Endometrium (tissue), 2 donors: ENCODE measurements around the gene PTPRQ.
A peak's percentile ranks its signal among the peaks of the same experiment; 100 is the strongest.

Source experiments
- FAIRE-seq: peaks from 2 replicates; lab custom pipeline; 2012; peaks lifted over from hg19 to GRCh38; lab: Jason Lieb, UNC
- donor health status: control.
- donor health status: control.

The PTPRQ gene

DNA sequence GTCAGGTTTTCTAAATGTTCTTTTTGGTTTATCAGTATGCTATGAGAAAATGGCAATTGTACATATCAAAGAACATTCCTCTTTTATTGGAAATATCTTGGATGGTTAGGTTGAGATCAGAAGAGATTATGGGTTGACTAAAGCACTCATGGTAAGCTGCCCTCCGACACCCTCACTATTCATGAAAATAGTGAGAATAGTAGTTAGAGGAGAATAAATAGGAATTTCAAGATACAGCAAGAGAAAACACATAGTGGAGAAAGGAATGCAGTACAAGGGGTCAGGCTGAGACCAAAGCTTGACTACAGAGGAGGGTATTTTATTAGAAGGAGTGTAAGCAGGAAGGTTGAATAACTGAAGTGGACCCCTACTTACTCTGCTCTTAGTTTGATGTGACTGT is 112.5 kb downstream of the PTPRQ start:
- FAIRE-seq = no peak

DNA sequence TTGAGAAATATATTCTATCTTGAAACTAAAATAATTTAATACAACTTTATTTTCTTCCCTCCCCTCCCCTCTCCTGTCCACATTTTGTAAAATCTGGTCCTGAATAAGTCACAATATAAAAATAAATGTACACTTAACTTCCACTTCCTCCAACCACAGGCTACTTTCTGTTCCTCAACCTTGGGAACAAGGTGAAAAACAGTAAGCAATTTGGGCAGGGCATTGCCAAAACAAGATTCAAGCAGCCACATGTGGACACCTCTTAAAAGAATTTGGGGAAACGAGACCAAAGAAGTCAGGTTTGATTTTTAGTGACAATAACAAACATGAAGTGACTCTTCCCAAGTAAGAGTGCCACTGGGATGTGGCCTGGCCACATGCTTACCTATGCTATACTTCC is 115.7 kb downstream of the PTPRQ start:
- FAIRE-seq = no peak

DNA sequence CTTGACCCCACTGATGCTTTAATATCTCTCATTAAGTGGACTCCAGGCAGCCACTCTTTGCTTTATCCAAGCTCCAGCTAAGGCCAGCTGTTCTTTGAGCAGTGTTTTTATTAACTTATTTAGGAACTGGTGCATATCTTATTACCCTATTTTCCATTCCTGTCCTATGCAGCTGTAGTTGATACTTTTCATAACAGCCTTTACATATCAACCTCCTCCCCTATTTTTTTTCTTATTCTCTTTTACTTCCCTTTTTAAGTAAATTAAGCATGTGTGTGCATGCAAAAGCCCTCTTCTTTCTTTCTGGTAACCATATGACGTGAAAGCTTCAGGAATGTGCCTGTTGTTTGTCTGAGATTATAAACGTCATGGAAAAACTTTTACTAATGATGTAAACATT is 121.2 kb downstream of the PTPRQ start:
- peak; percentile 18 for FAIRE-seq

- no peak for FAIRE-seq
These were observed 123.4 kb downstream of the PTPRQ start for GRCh38 chr12:80567401-80567800.

- no peak for FAIRE-seq
These were observed 132.8 kb downstream of the PTPRQ start for GRCh38 chr12:80576641-80577418.

GRCh38 chr12:80580254-80580653 is 136.2 kb downstream of the PTPRQ start:
- peak; percentile 97 for FAIRE-seq

DNA sequence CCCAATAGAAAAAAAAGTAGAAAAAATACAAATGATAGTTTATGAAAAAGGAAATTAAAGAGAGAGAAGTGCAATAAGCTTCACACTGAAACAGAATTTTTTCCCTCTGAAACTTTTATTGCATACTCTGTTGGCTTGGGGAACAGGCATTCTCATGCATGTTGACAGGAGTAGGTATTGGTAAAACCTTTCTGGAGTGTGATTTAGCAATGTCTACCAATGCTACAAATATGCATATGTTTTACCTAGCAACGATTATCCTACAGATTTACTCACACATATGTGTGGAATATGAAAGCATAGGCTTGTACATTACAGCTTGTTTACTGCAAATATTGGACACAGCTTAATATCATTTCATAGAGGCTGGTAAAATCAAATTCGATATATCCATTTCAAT is 137.7 kb downstream of the PTPRQ start:
- no peak for FAIRE-seq

GRCh38 chr12:80582431-80582830 is 138.4 kb downstream of the PTPRQ start:
- FAIRE-seq = no peak

DNA sequence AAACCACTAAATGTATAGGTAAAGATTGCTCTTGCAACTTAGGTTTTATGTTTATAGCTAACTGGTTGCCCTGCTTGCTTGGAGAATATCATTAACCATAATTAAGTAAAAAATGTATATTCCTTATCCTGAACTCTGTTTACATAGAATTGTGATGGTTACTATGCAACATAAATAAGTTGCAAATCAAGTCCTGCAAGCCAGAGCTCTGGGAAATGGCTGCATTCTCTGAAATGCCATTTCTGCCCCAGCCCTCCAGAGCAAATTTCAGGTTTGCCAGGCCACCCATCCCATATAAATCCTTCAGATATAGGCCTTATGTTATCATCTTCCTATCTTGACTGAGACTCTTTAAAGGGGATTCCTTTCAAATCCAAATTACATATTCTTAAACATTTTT is 145.0 kb downstream of the PTPRQ start:
- no peak for FAIRE-seq

DNA sequence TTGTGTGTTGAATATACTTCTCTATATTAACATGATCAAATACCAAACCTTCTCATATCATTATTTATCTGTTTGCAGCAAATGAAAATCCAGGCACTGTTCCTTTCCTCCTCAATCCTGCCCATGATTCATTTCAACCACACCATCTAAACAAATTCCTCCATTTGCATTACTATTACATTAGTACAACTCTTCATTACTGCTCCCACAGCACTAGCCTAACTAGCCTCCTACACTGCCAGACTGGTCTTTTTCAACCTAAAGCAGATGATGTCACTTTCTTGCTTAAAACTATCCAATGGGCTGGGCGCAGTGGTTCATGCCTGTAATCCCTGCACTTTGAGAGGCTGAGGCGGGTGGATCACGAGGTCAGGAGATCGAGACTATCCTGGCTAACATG is 146.1 kb downstream of the PTPRQ start:
- FAIRE-seq = no peak

GRCh38 chr12:80593766-80594165 is 149.7 kb downstream of the PTPRQ start:
- peak; percentile 57 for FAIRE-seq

GRCh38 chr12:80596509-80596908 is 152.5 kb downstream of the PTPRQ start:
- no peak for FAIRE-seq

- FAIRE-seq = peak; percentile 43
These were observed 154.1 kb downstream of the PTPRQ start for GRCh38 chr12:80598004-80598606.

DNA sequence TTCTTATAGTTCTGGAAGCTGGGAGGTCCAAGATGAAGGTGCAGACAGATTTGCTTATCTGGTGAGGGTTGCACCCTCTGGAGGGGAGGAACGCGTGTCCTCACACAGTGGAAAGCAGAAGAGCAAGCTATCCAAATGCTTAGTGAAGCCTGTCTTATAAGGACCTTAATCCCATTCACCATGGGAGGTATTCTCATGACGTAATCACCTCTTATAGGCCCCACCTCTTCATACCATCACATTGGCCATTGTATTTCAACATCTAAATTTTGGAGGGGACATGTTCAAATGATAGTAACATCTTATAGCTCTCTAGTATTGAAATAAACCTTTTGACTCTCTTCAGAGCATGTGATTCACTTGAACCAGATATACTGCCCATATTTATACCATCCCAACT is 158.4 kb downstream of the PTPRQ start:
- FAIRE-seq = no peak

DNA sequence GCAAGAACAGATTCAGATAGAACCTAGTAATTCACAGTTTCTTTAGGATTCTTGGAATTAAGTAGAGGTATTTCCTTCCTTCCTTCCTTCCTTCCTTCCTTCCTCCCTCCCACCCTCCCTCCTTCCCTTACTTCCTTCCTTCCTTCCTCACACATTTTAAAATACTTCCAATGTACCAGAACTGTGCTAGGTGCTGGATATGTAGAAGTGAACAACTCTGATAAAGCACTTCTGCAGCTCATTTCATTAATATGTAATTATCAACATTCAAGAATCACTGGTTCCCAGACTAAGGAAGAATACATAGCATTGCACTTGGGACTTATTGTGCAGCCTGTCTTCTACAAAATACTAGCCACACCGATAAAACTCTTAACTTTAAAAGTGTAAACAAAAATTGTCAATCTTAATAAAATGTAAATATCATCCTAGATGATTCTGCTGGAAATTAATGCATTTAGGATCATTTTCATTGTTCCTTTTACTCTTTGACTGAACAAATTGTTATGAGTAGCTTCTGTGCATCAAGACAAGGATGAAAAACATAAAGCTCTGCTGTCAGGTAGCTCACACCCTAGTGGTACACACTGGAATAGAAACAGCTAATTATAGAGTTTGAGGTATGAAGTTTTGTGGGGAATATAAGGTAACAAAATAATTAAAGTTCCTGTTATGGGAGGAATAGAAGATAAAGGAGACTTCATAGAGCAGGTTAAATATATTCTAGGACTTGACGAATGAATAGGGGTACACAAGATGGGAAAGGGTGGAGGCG is 163.5 kb downstream of the PTPRQ start:
- FAIRE-seq = no peak

- FAIRE-seq = no peak
These were observed 173.7 kb downstream of the PTPRQ start for GRCh38 chr12:80617733-80618132.

DNA sequence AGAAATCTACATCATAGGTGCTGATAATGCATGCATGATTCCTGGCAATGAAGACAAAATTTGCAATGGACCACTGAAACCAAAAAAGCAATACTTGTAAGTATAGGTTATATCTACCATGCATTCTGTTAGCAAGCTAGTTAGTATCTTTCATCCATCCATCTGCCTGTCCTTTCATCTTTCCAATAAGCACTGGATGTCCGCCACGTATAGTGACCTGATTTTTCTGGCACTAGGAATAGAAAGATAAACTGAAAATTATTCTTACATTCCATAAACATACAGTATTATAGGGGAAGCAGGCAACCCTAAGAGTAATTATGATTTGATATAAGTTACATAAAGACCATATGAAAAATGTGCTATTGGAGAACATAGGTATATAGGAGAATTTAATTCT is 176.2 kb downstream of the PTPRQ start:
- no peak for FAIRE-seq

DNA sequence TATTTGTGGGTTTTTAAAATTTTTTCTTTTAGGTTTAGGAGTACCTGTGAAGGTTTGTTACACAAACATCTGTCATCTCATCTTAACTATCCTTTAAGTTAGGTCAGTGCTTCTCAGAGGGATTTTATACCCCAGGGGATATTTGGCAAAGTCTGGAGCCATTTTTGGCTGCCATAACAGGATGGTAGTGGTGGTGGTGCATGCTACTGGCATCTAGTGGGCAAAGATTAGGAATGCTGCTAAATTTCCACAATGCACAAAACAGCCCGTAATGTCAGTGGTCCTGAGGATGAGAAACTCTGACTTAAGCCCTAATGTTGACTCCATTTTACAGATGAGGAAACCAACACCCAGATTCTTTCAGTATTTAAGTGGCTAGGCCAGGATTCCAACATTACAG is 178.2 kb downstream of the PTPRQ start:
- no peak for FAIRE-seq

DNA sequence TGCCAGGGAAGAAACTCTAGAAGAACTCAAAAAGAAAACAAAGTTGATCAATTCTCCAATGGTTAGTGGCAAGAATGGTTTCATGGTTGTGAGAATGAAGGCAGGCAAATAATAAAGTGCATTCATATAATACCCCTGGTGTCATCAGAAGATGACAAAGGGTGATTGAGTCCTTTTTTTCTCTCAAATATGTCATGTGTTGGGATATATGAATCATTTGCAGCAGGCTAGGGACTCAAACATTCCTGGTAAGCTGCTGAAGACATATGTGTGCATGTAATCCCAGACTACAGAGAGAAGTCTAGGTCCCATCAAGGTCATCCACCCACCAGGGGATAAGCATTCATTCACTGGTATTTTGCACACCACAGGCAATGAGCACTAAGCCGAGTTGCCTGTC is 181.0 kb downstream of the PTPRQ start:
- no peak for FAIRE-seq

DNA sequence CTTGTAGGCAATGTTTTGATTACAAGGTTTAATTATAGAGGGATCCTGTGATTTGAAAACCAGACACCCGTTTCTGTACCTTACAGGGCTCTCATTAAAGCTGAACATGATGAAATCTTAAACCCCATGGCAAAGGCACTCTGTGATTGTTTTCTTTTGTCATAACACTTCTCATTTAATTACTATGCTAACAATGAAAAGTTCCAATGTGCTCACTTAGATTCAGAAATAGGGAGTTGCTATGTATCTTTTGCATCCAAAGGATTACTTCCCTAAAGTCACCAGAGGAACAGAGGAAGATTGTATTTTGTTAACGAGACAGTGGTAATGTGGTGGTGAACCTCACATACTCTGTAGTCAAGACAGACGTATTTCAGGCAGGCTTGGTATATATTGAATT is 181.9 kb downstream of the PTPRQ start:
- FAIRE-seq = no peak

GRCh38 chr12:80627782-80628181 is 183.7 kb downstream of the PTPRQ start:
- FAIRE-seq = no peak

DNA sequence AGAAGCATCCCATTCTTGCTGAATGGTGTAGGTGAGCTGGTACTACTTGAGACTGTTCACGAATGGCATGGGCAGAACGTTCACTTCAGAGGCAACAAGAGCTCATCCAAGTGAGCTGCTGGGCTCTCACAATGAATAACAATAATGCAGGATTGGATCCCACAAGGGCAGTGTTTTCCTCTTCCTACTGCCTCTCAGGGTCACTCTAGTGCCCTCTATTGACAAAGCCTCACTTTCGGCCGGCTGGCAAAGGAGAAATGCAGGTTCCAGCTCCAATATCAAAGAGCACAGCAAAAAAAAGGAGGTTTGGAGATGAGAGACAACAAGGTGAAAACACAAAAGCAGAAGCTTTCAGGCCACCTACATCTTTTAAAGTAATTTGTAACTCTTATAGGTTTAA is 188.8 kb downstream of the PTPRQ start:
- no peak for FAIRE-seq

GRCh38 chr12:80634903-80635302 is 190.9 kb downstream of the PTPRQ start:
- FAIRE-seq = no peak
